GM12878 (cell line): Measurements from ENCODE around the gene SHC3. TPM values are rescaled to one million over a fixed set of nuclear protein-coding genes. Genes with fewer than 3 reads are reported as not detected.

Source experiments
- ATAC-seq: fragments of 200-7000 bp; cut with Tn5 transposase; 3 replicates; pipeline ENCODE4 v1.9.1; 2020; ENCODE audit warnings: mild to moderate bottlenecking, moderate library complexity
- BruUV-seq: library from RNA; stranded (reverse); fragments of 400-500 nt; replicated peaks from 2 replicates; lab custom pipeline; 2021; lab: Mats Ljungman, UMichigan
- CTCF ChIA-PET: fragments of 300-600 bp; sonication (Branson Sonifier 250); formaldehyde crosslinking; extraction: SDS; loops from one replicate; lab custom pipeline; 2021; ENCODE audit warnings: inconsistent platforms; lab: Yijun Ruan, JAX
- POLR2A ChIA-PET: fragments of 350-600 bp; formaldehyde crosslinking; extraction: SDS; loops from one replicate; lab custom pipeline; 2021; ENCODE audit warnings: inconsistent platforms; lab: Charles Lee
- RAD21 ChIA-PET: fragments of 300-600 bp; sonication (Branson Sonifier 250); formaldehyde crosslinking; loops from one replicate; lab custom pipeline; 2023; ENCODE audit warnings: antibody characterized with exemption; ENCODE audit not compliant: unreplicated experiment; lab: Charles Lee
- SMC1A ChIA-PET: fragments of 300-600 bp; sonication (Branson Sonifier 250); formaldehyde crosslinking; loops from one replicate; lab custom pipeline; 2023; ENCODE audit not compliant: unreplicated experiment, uncharacterized antibody; lab: Charles Lee
- DNase-seq: peaks from one replicate; pipeline ENCODE4 v3.0.0-alpha.2; 2011; ENCODE audit warnings: low read depth, low spot score
- FAIRE-seq: peaks from 3 replicates; lab custom pipeline; 2011; peaks lifted over from hg19 to GRCh38; lab: Jason Lieb, UNC
- H2AFZ ChIP-seq: 2 replicates; pipeline ENCODE4 v1.6.0; 2011; ENCODE audit warnings: low read depth, low read length, control low read depth; ENCODE audit not compliant: control insufficient read depth
- H3K27ac ChIP-seq: 2 replicates; pipeline ENCODE4 v1.5.1; 2011; ENCODE audit warnings: control low read depth; ENCODE audit not compliant: control insufficient read depth, insufficient read depth
- H3K27me3 ChIP-seq, 2 experiments: replicated peaks in 1 of 2; 2 replicates each; pipeline versions ENCODE4 v1.6.0 to v1.6.1; 2011; ENCODE audit warnings: low read length in 1 of 2; ENCODE audit not compliant: control insufficient read depth in 2 of 2, insufficient read depth in 2 of 2
- H3K36me3 ChIP-seq, 2 experiments: 2 replicates each; pipeline ENCODE4 v1.5.1; 2011; ENCODE audit warnings: low read length in 1 of 2; ENCODE audit not compliant: control insufficient read depth in 2 of 2, insufficient read depth in 2 of 2
- H3K4me1 ChIP-seq: 2 replicates; pipeline ENCODE4 v1.6.1; 2011; ENCODE audit warnings: mild to moderate bottlenecking, low read length, moderate library complexity, mixed read lengths; ENCODE audit not compliant: control insufficient read depth, insufficient read depth
- H3K4me2 ChIP-seq: 2 replicates; pipeline ENCODE4 v1.6.0; 2011; ENCODE audit warnings: control low read depth; ENCODE audit not compliant: control insufficient read depth, insufficient read depth
- H3K4me3 ChIP-seq: fragments of 200-600 bp; sonication (generic); 2 replicates; pipeline ENCODE4 v1.5.1; 2016
- H3K79me2 ChIP-seq: 2 replicates; pipeline ENCODE4 v1.6.0; 2011; ENCODE audit warnings: low read length; ENCODE audit not compliant: control insufficient read depth, insufficient read depth
- H3K9ac ChIP-seq: 2 replicates; pipeline ENCODE4 v1.8.0; 2011; ENCODE audit warnings: low read length, control low read depth, mixed read lengths; ENCODE audit not compliant: control insufficient read depth, insufficient read depth
- H3K9me3 ChIP-seq: replicated peaks from 3 replicates; pipeline ENCODE4 v1.5.1; 2011; ENCODE audit warnings: mild to moderate bottlenecking, low read length; ENCODE audit not compliant: control insufficient read depth, insufficient read depth
- H4K20me1 ChIP-seq: 2 replicates; pipeline ENCODE4 v1.6.0; 2011; ENCODE audit not compliant: control insufficient read depth, insufficient read depth
- BCLAF1 ChIP-seq: fragments of 450-650 bp; IDR thresholded peaks from 2 replicates; pipeline ENCODE4 v1.6.1; 2017; ENCODE audit warnings: antibody characterized with exemption, mild to moderate bottlenecking, moderate library complexity
- CEBPZ ChIP-seq: fragments of 150-350 bp; IDR thresholded peaks from 2 replicates; pipeline ENCODE4 v1.6.1; 2016; ENCODE audit warnings: low read depth, low read length
- EZH2 ChIP-seq: IDR thresholded peaks from 2 replicates; pipeline ENCODE4 v1.6.1; 2012; ENCODE audit warnings: low read depth, mild to moderate bottlenecking, control low read depth, inconsistent platforms, low read length, borderline replicate concordance; ENCODE audit not compliant: control insufficient read depth
- IKZF2 ChIP-seq, 2 experiments: fragments of 450-650 bp; IDR thresholded peaks; 2 replicates each; pipeline ENCODE4 v1.6.1; 2017; ENCODE audit warnings: mild to moderate bottlenecking in 2 of 2, moderate library complexity in 2 of 2
- JUND ChIP-seq: IDR thresholded peaks from 2 replicates; pipeline ENCODE4 v1.6.1; 2012; ENCODE audit warnings: low read depth, mild to moderate bottlenecking, low read length, improper control_type of control experiment, moderate library complexity
- NR2C1 ChIP-seq: fragments of 450-650 bp; IDR thresholded peaks from 2 replicates; pipeline ENCODE4 v1.6.1; 2017; ENCODE audit warnings: antibody characterized with exemption, mild to moderate bottlenecking, moderate library complexity
- NR2C2 ChIP-seq: IDR thresholded peaks from 2 replicates; pipeline ENCODE4 v1.6.1; 2011; ENCODE audit warnings: borderline replicate concordance, low read depth; ENCODE audit not compliant: control insufficient read depth, insufficient read length
- POLR2A ChIP-seq: IDR thresholded peaks from 2 replicates; pipeline ENCODE4 v1.6.1; 2011; ENCODE audit warnings: low read depth, mild to moderate bottlenecking, low read length
- SRF ChIP-seq, 2 experiments: IDR thresholded peaks; 2 replicates each; pipeline ENCODE4 v1.6.1; 2011; ENCODE audit warnings: low read depth in 2 of 2, low read length in 2 of 2, mild to moderate bottlenecking in 1 of 2, moderate library complexity in 1 of 2
- USF2 ChIP-seq: IDR thresholded peaks from 2 replicates; pipeline ENCODE4 v1.6.1; 2011; ENCODE audit warnings: low read depth, low read length, improper control_type of control experiment, borderline replicate concordance
- ZBTB11 ChIP-seq: fragments of 450-650 bp; formaldehyde crosslinking; IDR thresholded peaks from 2 replicates; pipeline ENCODE4 v1.5.0; 2022; ENCODE audit warnings: mild to moderate bottlenecking, missing genetic modification characterization
- ZNF207 ChIP-seq: fragments of 450-650 bp; IDR thresholded peaks from 2 replicates; pipeline ENCODE4 v1.6.1; 2014; ENCODE audit warnings: antibody characterized with exemption, mild to moderate bottlenecking, borderline replicate concordance
- WGBS: methylation state at CpG from one replicate; pipeline ENCODE4 v1.1.6; 2016; ENCODE audit warnings: low lambda C conversion rate; ENCODE audit not compliant: insufficient replicate concordance, insufficient coverage; ENCODE audit errors: missing lambda C conversion rate; 5-methylcytosine and 5-hydroxymethylcytosine counted together
- in situ Hi-C: fragments of 300-500 bp; cut with MboI; formaldehyde crosslinking; loops from 9 replicates; pipeline ENCODE4 v1.14.3; 2018; ENCODE audit warnings: mixed read lengths
- intact Hi-C: fragments of 100-400 bp; cut with micrococcal nuclease; formaldehyde crosslinking; loops from one replicate; pipeline ENCODE4 v1.14.2; 2022; ENCODE audit not compliant: unreplicated experiment
- polyA plus RNA-seq, 11 experiments: library from polyadenylated mRNA; depleted of rRNA in 4 of 11; unstranded in 6 of 11; stranded (reverse) in 5 of 11; fragments of >200 nt; fragmentation: Nextera tagmentation in 4 of 11; fragmentation: Illumina TruSeq in 1 of 11; extraction: Ambion mirVana in 4 of 11; extraction: Trizol in 1 of 11; gene quantifications; 1 replicate in 1 of 11; 2 replicates in 10 of 11; pipeline versions ENCODE4 v1.2.1 to v1.2.3, GENCODE V29; 2011 to 2016; ENCODE audit warnings: inconsistent platforms in 2 of 11, missing spikeins in 2 of 11, low read depth in 1 of 11
- total RNA-seq, 4 experiments: library from RNA; depleted of rRNA in 3 of 4; stranded (reverse); fragments of >200 nt in 3 of 4; fragmentation: Illumina TruSeq in 1 of 4; extraction: Trizol in 1 of 4; gene quantifications; 2 replicates each; pipeline versions ENCODE4 v1.2.1 to v1.2.3, GENCODE V29; 2013 to 2021

Gene SHC3
- total and polyA plus RNA-seq, 10 of the 15 experiments (the other 5 are each of a cell fraction or from before 2014, with no cell fraction given): 0.01 to 0.06 TPM; not detected in 8

GRCh38 chr9:89112243-89112642, 66.4 kb downstream of the SHC3 start:
- no TSS peak for BruUV-seq
- RAD21 ChIA-PET: no interaction called here
- Histone ChIP-seq H3K36me3 (no peaks in the 10 kb centered on the region), H4K20me1 (no peaks in the 10 kb centered on the region), H3K79me2 (no peaks in the 10 kb centered on the region), H3K9me3 (no peaks in the 10 kb centered on the region), H3K27ac (no peak overlapping the region), H3K9ac (no peak overlapping the region), H2AFZ (no peak overlapping the region), H3K27me3 (no peaks in the 10 kb centered on the region), H3K4me2 (no peak overlapping the region), H3K4me3 (no peak overlapping the region), H3K4me1 (no peaks in the 10 kb centered on the region)
- ATAC-seq: no peak
- WGBS: 16% methylated on average over 3 of the region's 3 CpGs
- CTCF ChIA-PET: no interaction called here
- no peak for DNase-seq
- SMC1A ChIA-PET: no interaction called here
- intact Hi-C loops (no loop called here), in situ Hi-C loops (no loop called here)
- no peak for FAIRE-seq
- POLR2A ChIA-PET: no interaction called here
- TF ChIP-seq POLR2A (no peak), NR2C2 (no peak), NR2C1 (no peak), SRF (IDR thresholded peaks at IDR 0.05; ENCODE audit: low read depth in 2 of 2, low read length in 2 of 2) (no peak), CEBPZ (no peak), ZBTB11 (CRISPR knock-in tag) (no peak), JUND (no peak), EZH2 (no peak), IKZF2 (IDR thresholded peaks at IDR 0.05) (no peak), BCLAF1 (no peak), ZNF207 (no peak), USF2 (no peak)
